Mesendoderm (in vitro differentiated cells): ENCODE measurements around the gene WDR72.
"Not testable (repeated sequence)": the region's sequence is repeated elsewhere in the genome, so short reads cannot be mapped to it uniquely, and the experiment has no call there.

ENCODE experiments used
- DNase-seq: peaks from one replicate; pipeline ENCODE4 v3.0.0; 2013
- H2AK5ac ChIP-seq: 2 replicates; pipeline ENCODE4 v1.6.1; 2013; ENCODE audit warnings: low read length, inconsistent platforms
- H2BK120ac ChIP-seq: 2 replicates; pipeline ENCODE4 v1.6.1; 2013; ENCODE audit warnings: low read depth, mild to moderate bottlenecking, low read length, moderate library complexity, mixed read lengths
- H2BK15ac ChIP-seq: replicated peaks from 2 replicates; pipeline ENCODE4 v1.6.1; 2013; ENCODE audit warnings: low read depth, mild to moderate bottlenecking, moderate library complexity
- H2BK5ac ChIP-seq: 2 replicates; pipeline ENCODE4 v1.6.1; 2013; ENCODE audit warnings: low read length, inconsistent platforms
- H3K18ac ChIP-seq: 2 replicates; pipeline ENCODE4 v1.6.1; 2013; ENCODE audit warnings: mild to moderate bottlenecking, low read length, mixed read lengths
- H3K23ac ChIP-seq: one replicate; pipeline ENCODE4 v1.6.1; 2013; ENCODE audit warnings: low read length
- H3K27ac ChIP-seq: 2 replicates; pipeline ENCODE4 v1.5.1; 2013; ENCODE audit warnings: low read depth, mild to moderate bottlenecking, inconsistent platforms, low read length, moderate library complexity
- H3K27me3 ChIP-seq: 2 replicates; pipeline ENCODE4 v1.6.1; 2013; ENCODE audit warnings: low read length, control low read depth, mild to moderate bottlenecking, inconsistent platforms; ENCODE audit not compliant: insufficient read depth, poor library complexity
- H3K36me3 ChIP-seq: 2 replicates; pipeline ENCODE4 v1.6.1; 2013; ENCODE audit warnings: low read length, inconsistent platforms; ENCODE audit not compliant: control insufficient read depth, insufficient read depth
- H3K4ac ChIP-seq: one replicate; pipeline ENCODE4 v1.6.1; 2013; ENCODE audit warnings: low read depth, mild to moderate bottlenecking, low read length, moderate library complexity
- H3K4me1 ChIP-seq: 2 replicates; pipeline ENCODE4 v1.6.1; 2013; ENCODE audit warnings: low read depth, low read length, inconsistent platforms; ENCODE audit not compliant: control insufficient read depth
- H3K4me2 ChIP-seq: 2 replicates; pipeline ENCODE4 v1.6.1; 2013; ENCODE audit warnings: low read length
- H3K4me3 ChIP-seq: 2 replicates; pipeline ENCODE4 v1.5.1; 2013; ENCODE audit warnings: mild to moderate bottlenecking, low read length
- H3K56ac ChIP-seq: one replicate; pipeline ENCODE4 v1.6.1; 2013; ENCODE audit warnings: low read length
- H3K79me1 ChIP-seq: 2 replicates; pipeline ENCODE4 v1.6.1; 2013; ENCODE audit warnings: low read length, inconsistent platforms
- H3K79me2 ChIP-seq: 2 replicates; pipeline ENCODE4 v1.6.1; 2013; ENCODE audit warnings: mild to moderate bottlenecking, low read length; ENCODE audit not compliant: control insufficient read depth, insufficient read depth
- H3K9ac ChIP-seq: 2 replicates; pipeline ENCODE4 v1.6.1; 2013; ENCODE audit warnings: low read length, inconsistent platforms
- H4K5ac ChIP-seq: one replicate; pipeline ENCODE4 v1.6.1; 2013; ENCODE audit warnings: low read length
- H4K8ac ChIP-seq: one replicate; pipeline ENCODE4 v1.6.1; 2013; ENCODE audit warnings: low read depth, mild to moderate bottlenecking, control low read depth, low read length, moderate library complexity
- WGBS: extraction: QIAGEN DNeasy Blood & Tissue Kit; methylation state at CpG from one replicate; pipeline ENCODE4 v1.1.7; 2013; ENCODE audit warnings: low lambda C conversion rate, missing lambda C conversion rate; ENCODE audit not compliant: insufficient coverage; ENCODE audit errors: extremely low coverage; 5-methylcytosine and 5-hydroxymethylcytosine counted together

WDR72 gene

DNA sequence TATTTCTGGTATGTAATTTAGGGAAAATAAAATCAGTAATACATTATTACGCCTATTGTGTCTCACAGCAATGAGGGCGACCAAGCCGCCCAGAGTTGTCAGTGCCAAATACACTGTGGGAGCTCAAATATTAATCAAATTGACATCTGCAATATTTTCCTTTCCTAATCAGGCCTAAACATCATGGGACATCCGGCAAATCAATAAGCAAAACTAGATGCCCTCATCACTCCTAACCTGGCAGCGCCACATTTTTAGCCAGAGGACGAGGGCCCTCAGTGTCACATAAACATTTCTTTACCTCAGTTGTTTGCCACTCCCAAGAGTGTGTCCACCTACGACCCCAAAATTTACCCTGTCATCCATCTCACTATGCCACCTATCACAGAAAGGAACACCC is 64.1 kb downstream of the WDR72 start:
- Histone ChIP-seq H3K18ac (no peak overlapping the region), H3K36me3 (no peaks in the 10 kb centered on the region), H3K4me3 (no peak overlapping the region), H3K79me2 (no peaks in the 10 kb centered on the region), H3K56ac (no peak overlapping the region), H4K5ac (no peak overlapping the region), H2BK5ac (no peak overlapping the region), H3K4me1 (no peaks in the 10 kb centered on the region), H2BK15ac (no peak overlapping the region), H4K8ac (no peak overlapping the region), H3K27me3 (no peaks in the 10 kb centered on the region), H3K4ac (no peak overlapping the region), H3K23ac (no peak overlapping the region), H2BK120ac (no peak overlapping the region), H3K79me1 (no peaks in the 10 kb centered on the region), H3K4me2 (no peak overlapping the region), H3K9ac (no peak overlapping the region), H2AK5ac (no peak overlapping the region), H3K27ac (no peak overlapping the region)
- DNase-seq, result no peak
- no CpG with 5 or more reads among the region's 7 CpGs for WGBS

DNA sequence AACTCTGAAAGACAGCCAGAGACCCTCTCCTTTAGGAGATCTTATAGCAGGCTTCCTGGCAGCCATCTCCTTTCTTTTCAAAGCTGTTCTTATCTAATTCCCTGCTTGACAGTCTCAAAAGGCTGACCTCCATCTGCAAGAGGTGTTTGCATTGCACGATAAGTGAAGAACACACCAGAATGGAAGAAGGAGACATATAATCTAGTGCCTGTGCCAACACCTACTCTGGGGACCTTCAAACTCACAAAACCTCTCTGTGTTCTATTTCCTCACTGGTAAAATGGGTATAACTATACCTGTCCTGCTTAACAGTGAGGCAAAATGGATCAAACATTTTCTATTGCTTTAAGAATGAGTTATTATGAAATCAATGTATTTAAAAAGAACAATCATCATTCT is 65.0 kb downstream of the WDR72 start:
- H3K79me1 ChIP-seq, result no peaks in the 10 kb centered on the region
- H4K5ac ChIP-seq, result no peak overlapping the region
- H3K36me3 ChIP-seq, result no peaks in the 10 kb centered on the region
- H3K4ac ChIP-seq, result no peak overlapping the region
- H2BK15ac ChIP-seq, result no peak overlapping the region
- no peak overlapping the region for H3K27ac ChIP-seq
- no peak overlapping the region for H3K4me2 ChIP-seq
- no peak overlapping the region for H2AK5ac ChIP-seq
- DNase-seq, result no peak
- H2BK120ac ChIP-seq, result no peak overlapping the region
- no peak overlapping the region for H2BK5ac ChIP-seq
- no peak overlapping the region for H4K8ac ChIP-seq
- H3K9ac ChIP-seq, result no peak overlapping the region
- no peaks in the 10 kb centered on the region for H3K79me2 ChIP-seq
- no CpG with 5 or more reads among the region's 1 CpG for WGBS
- H3K18ac ChIP-seq, result no peak overlapping the region
- H3K4me1 ChIP-seq, result no peaks in the 10 kb centered on the region
- H3K27me3 ChIP-seq, result no peaks in the 10 kb centered on the region
- H3K23ac ChIP-seq, result no peak overlapping the region
- no peak overlapping the region for H3K56ac ChIP-seq
- H3K4me3 ChIP-seq, result no peak overlapping the region

DNA sequence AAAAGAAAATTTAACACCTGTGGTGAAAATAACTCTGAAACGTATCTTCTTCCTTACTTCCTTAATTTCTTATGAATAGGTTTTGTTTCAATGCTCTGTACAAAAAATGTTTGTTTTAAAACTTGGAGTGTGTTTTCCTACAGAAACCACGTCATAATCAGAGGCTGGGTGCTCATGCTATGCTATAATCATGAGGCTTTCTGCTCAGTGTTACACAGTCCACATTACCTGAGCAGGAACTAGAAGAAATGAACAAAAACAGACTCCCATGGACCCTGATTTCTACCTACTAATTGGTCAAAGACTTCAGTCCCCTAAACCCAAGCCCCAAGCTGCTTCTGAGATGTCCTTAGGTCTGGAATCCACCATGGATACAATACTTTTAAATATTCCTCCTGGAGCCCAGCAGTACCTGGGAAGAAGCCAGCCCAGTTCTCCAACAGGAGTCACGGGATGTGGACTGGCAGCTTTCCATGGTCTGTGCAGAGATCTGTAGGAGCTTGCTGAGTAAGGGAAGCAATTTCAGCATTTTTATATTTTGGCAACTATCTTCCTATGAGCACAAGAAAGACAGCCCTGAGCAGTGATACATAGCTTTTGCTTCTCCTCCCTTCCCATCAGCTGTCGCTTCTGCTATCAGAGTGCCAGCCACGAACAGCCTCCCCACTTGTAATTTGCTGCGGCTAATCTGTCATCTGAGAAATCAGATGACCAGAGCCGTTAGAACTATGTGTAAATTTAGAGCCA is 65.6 kb downstream of the WDR72 start:
- H3K18ac ChIP-seq, result no peak overlapping the region
- H3K4me3 ChIP-seq, result no peak overlapping the region
- no peaks in the 10 kb centered on the region for H3K79me1 ChIP-seq
- no peak for DNase-seq
- H3K56ac ChIP-seq, result no peak overlapping the region
- H4K5ac ChIP-seq, result no peak overlapping the region
- H3K4me2 ChIP-seq, result no peak overlapping the region
- H2BK5ac ChIP-seq, result no peak overlapping the region
- H2AK5ac ChIP-seq, result no peak overlapping the region
- H3K23ac ChIP-seq, result no peak overlapping the region
- H3K27ac ChIP-seq, result no peak overlapping the region
- H4K8ac ChIP-seq, result no peak overlapping the region
- H2BK15ac ChIP-seq, result no peak overlapping the region
- H3K79me2 ChIP-seq, result no peaks in the 10 kb centered on the region
- no peaks in the 10 kb centered on the region for H3K27me3 ChIP-seq
- no CpG with 5 or more reads among the region's 7 CpGs for WGBS
- H3K36me3 ChIP-seq, result no peaks in the 10 kb centered on the region
- no peak overlapping the region for H3K9ac ChIP-seq
- no peak overlapping the region for H3K4ac ChIP-seq
- H2BK120ac ChIP-seq, result no peak overlapping the region
- H3K4me1 ChIP-seq, result no peaks in the 10 kb centered on the region

DNA sequence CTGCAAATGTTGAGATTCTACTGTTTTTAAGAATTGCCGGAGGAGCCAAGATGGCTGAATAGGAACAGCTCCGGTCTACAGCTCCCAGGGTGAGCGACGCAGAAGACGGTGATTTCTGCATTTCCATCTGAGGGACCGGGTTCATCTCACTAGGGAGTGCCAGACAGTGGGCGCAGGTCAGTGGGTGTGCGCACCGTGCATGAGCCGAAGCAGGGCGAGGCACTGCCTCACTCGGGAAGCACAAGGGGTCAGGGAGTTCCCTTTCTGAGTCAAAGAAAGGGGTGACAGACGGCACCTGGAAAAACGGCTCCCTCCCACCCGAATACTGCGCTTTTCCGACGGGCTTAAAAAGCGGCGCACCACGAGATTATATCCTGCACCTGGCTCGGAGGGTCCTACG is 75.3 kb downstream of the WDR72 start:
- not testable (repeated sequence) for H4K8ac ChIP-seq, H3K79me1 ChIP-seq, H3K18ac ChIP-seq, H3K9ac ChIP-seq, DNase-seq, H3K27ac ChIP-seq, H3K4me1 ChIP-seq, H3K27me3 ChIP-seq, H2BK5ac ChIP-seq, H3K36me3 ChIP-seq, H3K4me3 ChIP-seq, H3K79me2 ChIP-seq, H3K23ac ChIP-seq, H2BK15ac ChIP-seq, H3K4ac ChIP-seq, H2BK120ac ChIP-seq, H2AK5ac ChIP-seq, H3K56ac ChIP-seq, H3K4me2 ChIP-seq, H4K5ac ChIP-seq
- no CpG with 5 or more reads among the region's 23 CpGs for WGBS

DNA sequence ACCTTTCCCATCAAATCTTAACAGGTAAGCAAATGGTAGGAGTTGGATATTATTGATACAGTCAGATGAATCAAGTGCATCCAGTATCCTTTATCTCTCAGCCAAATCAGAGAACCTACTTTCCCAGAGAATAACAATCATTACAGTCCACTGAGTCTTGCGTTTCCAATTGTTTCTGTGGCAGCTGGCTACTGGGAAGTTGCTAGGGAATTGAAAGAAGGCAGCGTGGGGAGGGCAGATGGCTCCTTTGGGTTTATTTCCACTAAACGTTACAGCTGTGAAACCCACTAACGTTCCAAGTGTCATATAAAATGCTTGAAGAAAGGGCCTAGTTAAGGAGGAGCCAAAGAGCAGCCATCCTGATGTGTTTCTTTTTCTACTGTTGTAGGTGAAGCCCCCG is 78.4 kb downstream of the WDR72 start:
- H3K23ac ChIP-seq, result no peak overlapping the region
- no CpG with 5 or more reads among the region's 5 CpGs for WGBS
- H3K4me2 ChIP-seq, result no peak overlapping the region
- H2AK5ac ChIP-seq, result no peak overlapping the region
- no peak overlapping the region for H3K18ac ChIP-seq
- H2BK15ac ChIP-seq, result no peak overlapping the region
- H3K79me2 ChIP-seq, result no peaks in the 10 kb centered on the region
- H3K9ac ChIP-seq, result no peak overlapping the region
- H3K4ac ChIP-seq, result no peak overlapping the region
- no peak overlapping the region for H2BK5ac ChIP-seq
- no peak overlapping the region for H4K8ac ChIP-seq
- H2BK120ac ChIP-seq, result no peak overlapping the region
- no peak for DNase-seq
- no peaks in the 10 kb centered on the region for H3K79me1 ChIP-seq
- no peaks in the 10 kb centered on the region for H3K36me3 ChIP-seq
- H3K4me1 ChIP-seq, result no peaks in the 10 kb centered on the region
- no peak overlapping the region for H3K27ac ChIP-seq
- H3K27me3 ChIP-seq, result no peaks in the 10 kb centered on the region
- H3K4me3 ChIP-seq, result no peak overlapping the region
- H3K56ac ChIP-seq, result no peak overlapping the region
- H4K5ac ChIP-seq, result no peak overlapping the region

DNA sequence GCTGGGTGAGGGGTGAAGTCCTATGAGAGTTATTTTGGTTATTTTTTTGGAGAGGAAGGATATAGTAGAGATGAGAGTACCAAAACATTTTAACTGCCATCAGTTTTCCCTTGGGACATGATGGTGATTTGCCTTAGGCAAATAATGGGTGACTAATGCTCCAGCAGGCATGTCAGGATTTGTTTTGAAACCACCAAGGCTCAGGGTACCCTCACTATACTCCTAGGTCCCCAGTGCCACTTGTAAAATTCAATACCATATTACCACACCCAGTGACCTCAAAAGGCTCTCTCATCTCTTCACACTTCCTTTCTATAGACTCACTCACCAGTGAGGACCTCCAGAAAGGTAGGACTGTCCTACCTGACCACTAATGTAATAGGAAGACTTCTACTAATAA is 83.6 kb downstream of the WDR72 start:
- H3K79me1 ChIP-seq, result no peaks in the 10 kb centered on the region
- H4K5ac ChIP-seq, result no peak overlapping the region
- H2BK120ac ChIP-seq, result no peak overlapping the region
- no peak overlapping the region for H3K4me3 ChIP-seq
- H3K23ac ChIP-seq, result no peak overlapping the region
- H3K56ac ChIP-seq, result no peak overlapping the region
- no peaks in the 10 kb centered on the region for H3K36me3 ChIP-seq
- H3K4me2 ChIP-seq, result no peak overlapping the region
- no peak overlapping the region for H2BK15ac ChIP-seq
- H3K79me2 ChIP-seq, result no peaks in the 10 kb centered on the region
- H2AK5ac ChIP-seq, result no peak overlapping the region
- H3K4me1 ChIP-seq, result no peaks in the 10 kb centered on the region
- no peak overlapping the region for H3K4ac ChIP-seq
- no peak overlapping the region for H4K8ac ChIP-seq
- H3K18ac ChIP-seq, result no peak overlapping the region
- no peak overlapping the region for H3K9ac ChIP-seq
- H3K27ac ChIP-seq, result no peak overlapping the region
- no peak overlapping the region for H2BK5ac ChIP-seq
- no peak for DNase-seq
- H3K27me3 ChIP-seq, result no peaks in the 10 kb centered on the region
